NCI-H2196 treated with DMSO at 0.1 percent for 48 hours (cell line): ENCODE results near the gene VPS39.

Experiments used
- DNase-seq: peaks from one replicate; lab custom pipeline; 2025; ENCODE audit not compliant: unreplicated experiment; lab: John Stamatoyannopoulos, UW

Gene VPS39

GRCh38 chr15:42131006-42131405 lies 77.1 kb downstream of the VPS39 start:
- no peak for DNase-seq

- DNase-seq, result no peak
Observed at GRCh38 chr15:42130246-42130986, 77.7 kb downstream of the VPS39 start.

GRCh38 chr15:42129364-42129763 lies 78.7 kb downstream of the VPS39 start:
- DNase-seq, result no peak

- DNase-seq, result no peak
Observed at GRCh38 chr15:42128476-42128875, 79.6 kb downstream of the VPS39 start.

GRCh38 chr15:42123546-42123945 lies 84.6 kb downstream of the VPS39 start:
- DNase-seq, result no peak

- no peak for DNase-seq
Observed at GRCh38 chr15:42121682-42122081, 86.4 kb downstream of the VPS39 start.

- no peak for DNase-seq
Observed at GRCh38 chr15:42121021-42121420, 87.1 kb downstream of the VPS39 start.

GRCh38 chr15:42120285-42120684 lies 87.8 kb downstream of the VPS39 start:
- DNase-seq, result no peak

GRCh38 chr15:42119446-42119760 lies 88.7 kb downstream of the VPS39 start:
- no peak for DNase-seq

GRCh38 chr15:42118650-42119445 lies 89.3 kb downstream of the VPS39 start:
- DNase-seq, result no peak

GRCh38 chr15:42111924-42112323 lies 96.2 kb downstream of the VPS39 start:
- no peak for DNase-seq

GRCh38 chr15:42110367-42110766 lies 97.7 kb downstream of the VPS39 start:
- DNase-seq, result no peak

- no peak for DNase-seq
Observed at GRCh38 chr15:42108806-42109205, 99.3 kb downstream of the VPS39 start.
